DND-41 (cell line): ENCODE data around the gene ARHGAP26.

Experiments used
- ATAC-seq: fragments of 200-7000 bp; cut with Tn5 transposase; 3 replicates; pipeline ENCODE4 v1.9.1; 2021; ENCODE audit warnings: low read depth; ENCODE audit not compliant: insufficient read depth
- DNase-seq: peaks from one replicate; pipeline ENCODE4 v3.0.0-alpha.2; 2020
- H2AFZ ChIP-seq: 2 replicates; pipeline ENCODE4 v1.6.0; 2012; ENCODE audit warnings: low read depth, low read length
- H3K27ac ChIP-seq: 2 replicates; pipeline ENCODE4 v1.5.1; 2012; ENCODE audit warnings: low read length, inconsistent platforms
- H3K27me3 ChIP-seq: fragments of 200-600 bp; sonication (generic); 2 replicates; pipeline ENCODE4 v1.6.0; 2012; ENCODE audit warnings: low read length, mild to moderate bottlenecking, inconsistent platforms; ENCODE audit not compliant: insufficient read depth, poor library complexity
- H3K36me3 ChIP-seq: 2 replicates; pipeline ENCODE4 v1.5.1; 2012; ENCODE audit warnings: low read length, inconsistent platforms; ENCODE audit not compliant: insufficient read depth
- H3K4me1 ChIP-seq: 2 replicates; pipeline ENCODE4 v1.5.1; 2012; ENCODE audit warnings: mild to moderate bottlenecking, low read length; ENCODE audit not compliant: insufficient read depth
- H3K4me2 ChIP-seq: 2 replicates; pipeline ENCODE4 v1.6.0; 2012; ENCODE audit warnings: mild to moderate bottlenecking, moderate library complexity, low read length, inconsistent platforms; ENCODE audit not compliant: insufficient read depth
- H3K4me3 ChIP-seq, 2 experiments: fragments of 200-600 bp in 1 of 2; shearing (Covaris generic) in 1 of 2; 2 replicates each; pipeline ENCODE4 v1.5.1; 2012 to 2016; ENCODE audit warnings: inconsistent platforms in 2 of 2, low read length in 2 of 2, mild to moderate bottlenecking in 2 of 2, low read depth in 1 of 2, moderate library complexity in 1 of 2
- H3K79me2 ChIP-seq: 2 replicates; pipeline ENCODE4 v1.6.0; 2012; ENCODE audit warnings: low read length, inconsistent platforms; ENCODE audit not compliant: insufficient read depth
- H3K9ac ChIP-seq: 2 replicates; pipeline ENCODE4 v1.6.0; 2012; ENCODE audit warnings: low read depth, mild to moderate bottlenecking, inconsistent platforms, low read length, moderate library complexity
- H3K9me3 ChIP-seq: 2 replicates; pipeline ENCODE4 v1.5.1; 2012; ENCODE audit warnings: low read length, moderate library complexity, mild to moderate bottlenecking, inconsistent platforms; ENCODE audit not compliant: insufficient read depth, severe bottlenecking
- H4K20me1 ChIP-seq: 2 replicates; pipeline ENCODE4 v1.6.0; 2012; ENCODE audit warnings: low read length; ENCODE audit not compliant: insufficient read depth
- CTCF ChIP-seq: IDR thresholded peaks from 2 replicates; pipeline ENCODE4 v1.5.1; 2012; ENCODE audit warnings: borderline replicate concordance, low read length, moderate library complexity, mild to moderate bottlenecking; ENCODE audit not compliant: poor library complexity, severe bottlenecking; ENCODE audit errors: extremely low read depth
- EZH2 ChIP-seq: IDR thresholded peaks from 3 replicates; pipeline ENCODE4 v1.6.1; 2012; ENCODE audit warnings: borderline replicate concordance, low read depth, mild to moderate bottlenecking, moderate library complexity, low read length, inconsistent platforms; ENCODE audit not compliant: severe bottlenecking

Gene ARHGAP26

GRCh38 chr5:143205386-143205785 is 435.2 kb downstream of the ARHGAP26 start:
- no peak overlapping the region for H2AFZ ChIP-seq
- peaks cover 9% of the 10 kb centered on the region for H3K4me1 ChIP-seq
- DNase-seq (no peak), ATAC-seq (no peak)
- no peak overlapping the region for H3K4me2 ChIP-seq
- H3K27ac ChIP-seq: no peak overlapping the region
- no peaks in the 10 kb centered on the region for H4K20me1 ChIP-seq
- no peaks in the 10 kb centered on the region for H3K36me3 ChIP-seq
- no peaks in the 10 kb centered on the region for H3K9me3 ChIP-seq
- no peaks in the 10 kb centered on the region for H3K79me2 ChIP-seq
- H3K9ac ChIP-seq: no peak overlapping the region
- H3K27me3 ChIP-seq: no peaks in the 10 kb centered on the region
- TF ChIP-seq EZH2 (no peak), CTCF (no peak)
- H3K4me3 ChIP-seq: no peak overlapping the region

DNA sequence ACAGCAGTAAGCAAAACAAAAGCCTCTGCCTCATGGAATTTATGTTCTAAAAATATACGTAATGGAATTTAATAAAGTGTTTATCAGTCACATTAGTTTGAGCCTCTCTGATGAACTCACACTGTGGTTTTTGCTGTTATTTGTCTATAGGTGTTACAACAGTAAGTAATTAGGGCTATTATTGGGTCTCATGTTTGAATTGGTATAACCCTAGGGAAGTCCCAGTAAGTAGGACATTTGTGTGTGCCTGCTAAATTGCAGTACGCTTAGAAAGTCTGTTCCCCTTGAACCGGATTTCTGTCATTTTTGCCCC is 435.7 kb downstream of the ARHGAP26 start:
- no peaks in the 10 kb centered on the region for H3K36me3 ChIP-seq
- H3K9me3 ChIP-seq: no peaks in the 10 kb centered on the region
- no peaks in the 10 kb centered on the region for H3K79me2 ChIP-seq
- DNase-seq (no peak), ATAC-seq (no peak)
- H3K4me2 ChIP-seq: no peak overlapping the region
- H3K27ac ChIP-seq: no peak overlapping the region
- H2AFZ ChIP-seq: no peak overlapping the region
- no peak overlapping the region for H3K9ac ChIP-seq
- H3K27me3 ChIP-seq: no peaks in the 10 kb centered on the region
- no peak overlapping the region for H3K4me3 ChIP-seq
- TF ChIP-seq CTCF: no peak
- TF ChIP-seq EZH2: no peak
- no peaks in the 10 kb centered on the region for H4K20me1 ChIP-seq
- H3K4me1 ChIP-seq: peaks cover 5% of the 10 kb centered on the region

DNA sequence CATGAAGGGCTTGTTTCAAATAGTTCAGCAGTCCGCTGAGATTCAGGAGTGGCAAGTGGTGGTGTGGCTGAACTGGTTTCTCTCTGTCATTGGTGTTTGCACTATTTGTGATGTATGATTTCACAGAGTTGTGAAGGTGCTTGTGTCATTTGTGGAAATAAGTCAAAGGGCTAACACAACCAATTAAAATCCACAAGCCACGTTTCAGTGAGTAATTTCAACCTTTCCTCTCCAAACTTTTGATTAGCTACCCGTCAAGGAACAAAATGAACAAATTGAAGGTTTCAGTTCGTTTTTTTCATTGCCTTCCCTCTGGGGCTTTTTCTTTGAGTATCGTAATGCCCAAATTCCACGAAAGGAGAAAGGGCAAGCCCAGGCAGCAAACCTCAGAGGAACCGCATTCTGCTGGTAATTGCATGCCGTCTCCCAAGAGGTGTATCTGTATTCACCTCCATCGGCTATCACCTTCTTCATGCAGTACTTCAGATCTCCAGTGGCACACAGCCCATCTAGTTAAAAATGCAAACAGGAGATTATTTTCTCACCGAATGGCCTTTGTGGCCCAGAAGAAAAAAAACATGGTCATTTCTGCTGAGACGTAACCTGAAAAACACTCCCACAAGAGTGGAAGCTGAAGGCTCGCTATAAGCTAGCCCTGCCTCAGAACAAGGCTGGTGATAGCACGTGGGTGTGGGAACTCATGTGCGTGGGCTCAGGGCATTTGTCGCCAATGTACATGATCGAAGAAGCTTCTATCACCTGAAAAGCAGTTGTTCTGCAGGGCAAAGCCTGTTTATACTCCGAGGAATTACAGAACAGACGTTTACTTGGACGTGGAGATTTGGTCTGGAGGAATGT is 436.2 kb downstream of the ARHGAP26 start:
- H3K27ac ChIP-seq: no peak overlapping the region

More for the DNA sequence above, 436.2 kb downstream of the ARHGAP26 start:
- Histone ChIP-seq H3K4me2 (no peak overlapping the region), H3K9me3 (no peaks in the 10 kb centered on the region), H3K9ac (no peak overlapping the region), H4K20me1 (no peaks in the 10 kb centered on the region), H3K36me3 (no peaks in the 10 kb centered on the region), H3K4me1 (no peaks in the 10 kb centered on the region), H3K4me3 (no peak overlapping the region), H3K27me3 (no peaks in the 10 kb centered on the region), H3K79me2 (no peaks in the 10 kb centered on the region), H2AFZ (no peak overlapping the region)
- DNase-seq (no peak), ATAC-seq (no peak)
- TF ChIP-seq EZH2: no peak
- TF ChIP-seq CTCF: no peak
